Epithelial cell of esophagus (primary cell): ENCODE results near the gene FUCA1.

Source experiments
- DNase-seq: peaks from one replicate; pipeline ENCODE4 v3.0.0; 2010; ENCODE audit warnings: low read depth
- H3K4me3 ChIP-seq: 2 replicates; pipeline ENCODE4 v1.5.1; 2011; ENCODE audit warnings: mild to moderate bottlenecking, low read length, control low read depth
- CTCF ChIP-seq: IDR thresholded peaks from 2 replicates; pipeline ENCODE4 v1.5.1; 2011; ENCODE audit warnings: low read depth, mild to moderate bottlenecking, low read length, control low read depth, inconsistent platforms; ENCODE audit not compliant: insufficient read depth; ENCODE audit errors: missing control alignments

The FUCA1 gene

GRCh38 chr1:23875382-23875781, 7.3 kb upstream of the FUCA1 start:
- no peak for TF ChIP-seq CTCF
- H3K4me3 ChIP-seq: no peak overlapping the region
- no peak for DNase-seq

GRCh38 chr1:23872421-23872820, 4.3 kb upstream of the FUCA1 start:
- TF ChIP-seq CTCF: no peak
- H3K4me3 ChIP-seq: no peak overlapping the region
- DNase-seq: no peak

GRCh38 chr1:23869051-23869450, 961 bp upstream of the FUCA1 start:
- H3K4me3 ChIP-seq: no peak overlapping the region
- no peak for TF ChIP-seq CTCF
- DNase-seq: no peak

GRCh38 chr1:23868557-23869016, 497 bp upstream of the FUCA1 start:
- H3K4me3 ChIP-seq: peak overlapping the region; percentile 63
- TF ChIP-seq CTCF: no peak
- no peak for DNase-seq

- H3K4me3 ChIP-seq: peak overlapping the region; percentile 63
- no peak for DNase-seq
- TF ChIP-seq CTCF: no peak
Observed at GRCh38 chr1:23867542-23867894, 572 bp downstream of the FUCA1 start.

- peak; percentile 88 for DNase-seq
- TF ChIP-seq CTCF: no peak
- H3K4me3 ChIP-seq: no peak overlapping the region
Observed at GRCh38 chr1:23865543-23865930, 2.6 kb downstream of the FUCA1 start.

GRCh38 chr1:23864801-23865542, 3.1 kb downstream of the FUCA1 start:
- DNase-seq: no peak
- TF ChIP-seq CTCF: no peak
- no peak overlapping the region for H3K4me3 ChIP-seq
